ENCODE measurements around the gene MRPS26. TPM values are rescaled to one million over a fixed set of nuclear protein-coding genes. Genes with fewer than 3 reads are reported as not detected.
A peak's percentile ranks its signal among the peaks of the same experiment; 100 is the strongest.

Gene MRPS26
- total RNA-seq, 2 donors from 2014 or later: 28.0 to 29.0 TPM

- ATAC-seq: no peak
- H3K27ac ChIP-seq: no peak overlapping the region
- H3K36me3 ChIP-seq (replicated peaks in 1 of 2; ENCODE audit: insufficient read depth in 1 of 2, low read depth in 2 of 2): peaks cover 4 to 19% of the 10 kb centered on the region in 2 donors
- TF ChIP-seq CTCF (IDR thresholded peaks at IDR 0.05) (no peak), POLR2A (IDR thresholded peaks at IDR 0.05) (no peak)
- intact Hi-C loops (cut with DNase I): no loop called here
- no peaks in the 10 kb centered on the region for H3K4me1 ChIP-seq
- no peak for DNase-seq
- H3K9me3 ChIP-seq: no peaks in the 10 kb centered on the region
- 63 to 71% methylated on average over 2 of the region's 2 CpGs for WGBS, 2 donors
- no peaks in the 10 kb centered on the region for H3K27me3 ChIP-seq
- no peak overlapping the region for H3K4me3 ChIP-seq
Measured at GRCh38 chr20:3027987-3028386, 17.9 kb upstream of the MRPS26 start.

DNA sequence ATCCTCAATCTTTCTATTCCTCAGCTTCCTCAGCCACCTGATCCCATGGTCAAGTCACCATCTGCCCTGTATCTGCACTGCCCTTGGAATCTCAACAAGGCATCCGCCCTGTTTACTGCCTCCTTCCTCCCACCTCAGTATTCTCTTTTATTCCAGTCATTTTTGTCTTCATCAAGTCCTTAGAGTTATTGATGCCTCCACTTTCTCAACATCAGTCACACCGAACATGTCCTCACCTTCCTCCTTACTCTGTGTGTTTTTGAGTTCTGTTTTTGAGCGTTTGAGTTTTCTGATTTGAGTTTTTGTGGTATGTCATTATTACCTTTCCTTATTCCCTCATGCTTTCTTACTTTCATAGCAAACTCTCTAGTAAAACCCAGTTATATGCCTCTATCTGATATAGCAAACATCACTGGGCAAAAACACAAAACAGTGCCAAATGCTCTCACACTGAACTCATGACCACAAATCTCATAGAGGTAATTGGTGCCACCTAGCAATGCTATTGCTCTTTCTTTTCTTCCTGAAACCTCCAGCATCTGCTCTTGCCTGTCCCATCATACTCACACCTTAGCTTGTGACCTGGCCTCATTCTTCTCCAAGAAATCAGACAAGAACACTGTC lies 14.2 kb upstream of the MRPS26 start:
- Histone ChIP-seq H3K4me1 (no peaks in the 10 kb centered on the region), H3K4me3 (no peak overlapping the region), H3K9me3 (no peaks in the 10 kb centered on the region), H3K27me3 (no peaks in the 10 kb centered on the region), H3K27ac (no peak overlapping the region), H3K36me3 (replicated peaks in 1 of 2; ENCODE audit: insufficient read depth in 1 of 2, low read depth in 2 of 2) (peaks cover 0 to 20% of the 10 kb centered on the region in 2 donors)
- WGBS, 2 donors: 91 to 93% methylated on average over 3 of the region's 3 CpGs
- ATAC-seq (no peak), DNase-seq (no peak)
- no peak for TF ChIP-seq POLR2A (IDR thresholded peaks at IDR 0.05)
- TF ChIP-seq CTCF (IDR thresholded peaks at IDR 0.05): no peak
- intact Hi-C loops (cut with DNase I): no loop called here

DNA sequence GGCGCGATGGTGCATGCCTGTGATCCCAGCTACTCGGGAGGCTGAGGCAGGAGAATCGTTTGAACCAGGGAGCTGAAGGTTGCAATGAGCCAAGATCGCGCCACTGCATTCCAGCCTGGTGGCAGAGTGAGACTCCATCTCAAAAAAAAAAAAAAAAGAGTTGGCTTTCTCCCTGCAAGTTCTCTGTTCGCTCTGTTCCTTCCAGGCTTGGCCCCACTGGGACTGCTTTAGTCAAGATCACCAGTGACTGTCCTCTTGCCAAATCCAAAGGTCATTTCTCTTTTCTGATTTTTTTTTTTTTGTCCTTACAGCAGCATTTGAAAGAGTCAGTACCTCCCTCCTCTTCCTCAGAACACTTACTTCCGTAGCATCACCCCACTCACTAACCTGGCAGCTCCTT lies 13.2 kb upstream of the MRPS26 start:
- peak in 1 of 4 donors; percentile 26 for DNase-seq
- H3K4me3 ChIP-seq: no peak overlapping the region
- TF ChIP-seq POLR2A (IDR thresholded peaks at IDR 0.05): no peak
- TF ChIP-seq CTCF (IDR thresholded peaks at IDR 0.05): no peak
- H3K27me3 ChIP-seq: no peaks in the 10 kb centered on the region
- H3K9me3 ChIP-seq: no peaks in the 10 kb centered on the region
- no peak for ATAC-seq
- H3K36me3 ChIP-seq (replicated peaks in 1 of 2; ENCODE audit: insufficient read depth in 1 of 2, low read depth in 2 of 2): peaks cover 0 to 23% of the 10 kb centered on the region in 2 donors
- WGBS, 2 donors: 85 to 96% methylated on average over 8 of the region's 8 CpGs
- intact Hi-C loops (cut with DNase I): no loop called here
- H3K4me1 ChIP-seq: no peaks in the 10 kb centered on the region
- H3K27ac ChIP-seq: no peak overlapping the region

DNA sequence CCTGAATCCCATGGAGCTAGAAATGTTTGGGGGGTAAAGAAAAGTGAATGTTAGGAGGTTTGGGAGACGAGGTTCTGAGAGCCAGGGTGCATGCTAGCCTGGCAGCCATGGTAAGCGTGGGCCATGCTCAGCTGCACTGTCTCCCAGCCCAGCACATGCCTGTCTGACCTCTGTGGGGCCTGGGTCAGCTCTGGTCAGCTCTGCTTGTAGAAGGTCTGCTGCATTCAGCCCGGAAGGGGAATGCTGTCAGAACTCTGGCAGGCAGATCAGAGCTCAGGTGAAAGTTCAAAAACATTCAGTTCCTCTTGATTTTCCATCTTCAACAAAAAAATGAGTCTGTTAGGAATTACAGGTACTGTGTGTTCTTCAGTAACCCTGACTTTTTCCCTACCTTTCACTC lies 8.2 kb upstream of the MRPS26 start:
- intact Hi-C loops (cut with DNase I): no loop called here
- no peak overlapping the region for H3K4me3 ChIP-seq
- TF ChIP-seq POLR2A (IDR thresholded peaks at IDR 0.05) (no peak), CTCF (IDR thresholded peaks at IDR 0.05) (no peak)
- H3K27me3 ChIP-seq: no peaks in the 10 kb centered on the region
- DNase-seq (no peak), ATAC-seq (no peak)
- H3K4me1 ChIP-seq: peaks cover 12% of the 10 kb centered on the region
- WGBS, 2 donors: 89 to 90% methylated on average over 3 of the region's 3 CpGs
- peaks cover 0 to 24% of the 10 kb centered on the region in 2 donors for H3K36me3 ChIP-seq (replicated peaks in 1 of 2; ENCODE audit: insufficient read depth in 1 of 2, low read depth in 2 of 2)
- no peak overlapping the region for H3K27ac ChIP-seq
- no peaks in the 10 kb centered on the region for H3K9me3 ChIP-seq

DNA sequence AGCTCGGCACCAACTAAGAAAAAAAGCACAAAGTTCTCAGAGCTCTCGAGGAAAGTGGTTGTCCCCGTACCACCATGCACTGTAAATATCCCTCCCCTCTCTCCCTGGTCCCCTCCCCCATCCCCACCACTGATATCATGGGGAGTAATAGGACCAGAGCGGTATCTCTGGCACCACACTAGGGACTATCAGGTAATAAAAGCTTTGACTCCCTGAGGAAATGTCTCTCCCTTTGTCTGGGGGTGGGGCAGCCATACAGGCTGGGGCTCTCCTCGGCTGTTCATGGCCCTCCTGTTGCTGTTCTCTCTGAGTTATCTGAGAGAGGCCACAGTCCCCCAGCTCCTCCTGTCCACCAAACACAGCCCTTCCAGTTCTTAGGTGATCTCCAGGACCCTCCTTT lies 7.4 kb upstream of the MRPS26 start:
- peaks cover 15% of the 10 kb centered on the region for H3K4me1 ChIP-seq
- TF ChIP-seq POLR2A (IDR thresholded peaks at IDR 0.05) (no peak), CTCF (IDR thresholded peaks at IDR 0.05) (no peak)
- H3K27me3 ChIP-seq: no peaks in the 10 kb centered on the region
- H3K36me3 ChIP-seq (replicated peaks in 1 of 2; ENCODE audit: insufficient read depth in 1 of 2, low read depth in 2 of 2): peaks cover 0 to 24% of the 10 kb centered on the region in 2 donors
- intact Hi-C loops (cut with DNase I): no loop called here
- no peak for ATAC-seq
- H3K4me3 ChIP-seq: no peak overlapping the region
- no peak overlapping the region for H3K27ac ChIP-seq
- H3K9me3 ChIP-seq: no peaks in the 10 kb centered on the region
- WGBS, 2 donors: 78 to 80% methylated on average over 5 of the region's 5 CpGs
- DNase-seq: no peak
